Kidney (tissue), 14 donors: Measurements from ENCODE around the gene SLC25A15. TPM values are rescaled to one million over a fixed set of nuclear protein-coding genes. Genes with fewer than 3 reads are reported as not detected.

Experiments used
- DNase-seq, 5 donors: peaks; one replicate each; pipeline ENCODE4 v3.0.0-alpha.2; 2013 to 2020
- FAIRE-seq: peaks from 2 replicates; lab custom pipeline; 2012; peaks lifted over from hg19 to GRCh38; lab: Jason Lieb, UNC
- H3K27ac ChIP-seq, 2 donors: one replicate each; pipeline ENCODE4 v1.7.0; 2013; ENCODE audit warnings: low read depth in 2 of 2, low read length in 2 of 2, inconsistent platforms in 1 of 2
- H3K27me3 ChIP-seq: one replicate; pipeline ENCODE4 v1.7.1; 2013; ENCODE audit warnings: low read length, inconsistent platforms; ENCODE audit not compliant: control insufficient read depth, insufficient read depth
- H3K36me3 ChIP-seq, 3 donors: one replicate each; pipeline versions ENCODE4 v1.7.0 to v1.7.1; 2013; ENCODE audit warnings: low read length in 3 of 3, control low read depth in 1 of 3, inconsistent platforms in 1 of 3; ENCODE audit not compliant: insufficient read depth in 3 of 3, control insufficient read depth in 2 of 3
- H3K4me1 ChIP-seq, 3 donors: one replicate each; pipeline versions ENCODE4 v1.7.0 to v1.7.1; 2013; ENCODE audit warnings: low read length in 3 of 3, inconsistent platforms in 1 of 3, low read depth in 1 of 3; ENCODE audit not compliant: control insufficient read depth in 2 of 3, insufficient read depth in 2 of 3
- H3K4me3 ChIP-seq, 3 donors: one replicate each; pipeline versions ENCODE4 v1.7.0 to v1.8.1; 2013; ENCODE audit warnings: low read length in 3 of 3, control low read depth in 1 of 3, inconsistent platforms in 1 of 3
- H3K9ac ChIP-seq, 3 donors: one replicate each; pipeline versions ENCODE4 v1.7.0 to v1.7.1; 2013; ENCODE audit warnings: low read length in 3 of 3, control low read depth in 1 of 3, inconsistent platforms in 1 of 3
- H3K9me3 ChIP-seq, 3 donors: one replicate each; pipeline versions ENCODE4 v1.7.0 to v1.7.1; 2013; ENCODE audit warnings: low read length in 3 of 3, control low read depth in 1 of 3, inconsistent platforms in 1 of 3; ENCODE audit not compliant: control insufficient read depth in 2 of 3, insufficient read depth in 1 of 3
- CTCF ChIP-seq: IDR thresholded peaks from 3 replicates; pipeline ENCODE4 v1.5.1; 2012; ENCODE audit warnings: mild to moderate bottlenecking, moderate library complexity, borderline replicate concordance; ENCODE audit not compliant: insufficient read depth; ENCODE audit errors: extremely low read depth
- intact Hi-C: fragments of 100-400 bp; cut with DNase I; formaldehyde crosslinking; loops from one replicate; pipeline ENCODE4 v1.11.1; 2022
- polyA plus RNA-seq: library from polyadenylated mRNA; stranded (reverse); fragments of 350-450 nt; fragmentation: Illumina TruSeq; extraction: RNeasy Lipid Tissue Mini Kit (QIAGEN cat#74804); gene quantifications from one replicate; pipeline ENCODE4 v1.2.3, GENCODE V29; 2014; ENCODE audit warnings: low read depth, low replicate concordance; ENCODE audit not compliant: insufficient read depth
- total RNA-seq: library from RNA; stranded (reverse); fragmentation: NEBNext Ultra II Directional; extraction: Animal tissue kit (Norgen Biotek cat#: 25700); gene quantifications from one replicate; pipeline ENCODE4 v1.2.1, GENCODE V29; 2021
- donor health status: control.
- donor health status: control.
- donor health status: control.
- donor health status: control.
- donor health status: control.
- donor health status: DM: yes; HTN: yes; CAD: no.
- donor health status: Normal renal cell carcinoma (clear cell type).

SLC25A15 gene
- total and polyA plus RNA-seq, 2 donors from 2014 or later = 5.4 to 7.7 TPM

- intact Hi-C loops = no loop called here
- DNase-seq (peak in 2 of 5 donors; percentile 72 to 73), FAIRE-seq (no peak)
- no peak for TF ChIP-seq CTCF
- Histone ChIP-seq H3K4me1 (peaks cover 0 to 4% (median 2%) of the 10 kb centered on the region in 3 donors), H3K36me3 (peaks cover 0 to 4% (median 0%) of the 10 kb centered on the region in 3 donors), H3K27me3 (no peaks in the 10 kb centered on the region), H3K4me3 (peak overlapping the region; percentile 53 to 69 (median 57)), H3K27ac (peak overlapping the region; percentile 76 to 85), H3K9ac (peak overlapping the region; percentile 36 to 78 (median 49)), H3K9me3 (no peaks in the 10 kb centered on the region)
Observed at GRCh38 chr13:40790154-40790616, 774 bp downstream of the SLC25A15 start.

- Histone ChIP-seq H3K36me3 (peaks cover 0 to 4% (median 2%) of the 10 kb centered on the region in 3 donors), H3K9me3 (no peaks in the 10 kb centered on the region), H3K27me3 (no peaks in the 10 kb centered on the region), H3K27ac (no peak overlapping the region), H3K4me3 (no peak overlapping the region), H3K4me1 (peaks cover 0 to 4% (median 2%) of the 10 kb centered on the region in 3 donors), H3K9ac (no peak overlapping the region)
- intact Hi-C loops = no loop called here
- TF ChIP-seq CTCF = no peak
- no peak for FAIRE-seq
- DNase-seq = no peak
Observed at GRCh38 chr13:40792284-40793051, 3.1 kb downstream of the SLC25A15 start.

- intact Hi-C loops = no loop called here
- no peak for DNase-seq
- TF ChIP-seq CTCF = no peak
- H3K9ac ChIP-seq = no peak overlapping the region
- no peaks in the 10 kb centered on the region for H3K9me3 ChIP-seq
- H3K4me3 ChIP-seq = no peak overlapping the region
- no peak for FAIRE-seq
- no peak overlapping the region for H3K27ac ChIP-seq
- peaks cover under 1 to 4% (median 2%) of the 10 kb centered on the region in 3 donors for H3K36me3 ChIP-seq
- H3K27me3 ChIP-seq = no peaks in the 10 kb centered on the region
- peaks cover 0 to 4% (median 2%) of the 10 kb centered on the region in 3 donors for H3K4me1 ChIP-seq
Observed at GRCh38 chr13:40793339-40793738, 3.9 kb downstream of the SLC25A15 start.
